Esophagus muscularis mucosa (tissue), 4 donors: ENCODE results near the gene HSPB6. TPM values are rescaled to one million over a fixed set of nuclear protein-coding genes. Genes with fewer than 3 reads are reported as not detected.

Experiments used
- DNase-seq: peaks from one replicate; pipeline ENCODE4 v3.0.0-alpha.2; 2017; ENCODE audit errors: extremely low spot score
- H3K27ac ChIP-seq, 4 donors: fragments of 200-600 bp; sonication (generic); replicated peaks in 1 of 4; 1 replicate in 3 of 4; 2 replicates in 1 of 4; pipeline ENCODE4 v1.5.1; 2016 to 2019; ENCODE audit warnings: mild to moderate bottlenecking in 1 of 4
- H3K27me3 ChIP-seq, 4 donors: fragments of 200-600 bp; sonication (generic); one replicate each; pipeline versions ENCODE4 v1.5.1 to v1.6.0; 2016 to 2019
- H3K36me3 ChIP-seq, 4 donors: fragments of 200-600 bp; sonication (generic); one replicate each; pipeline ENCODE4 v1.5.1; 2016 to 2019
- H3K4me1 ChIP-seq, 4 donors: fragments of 200-600 bp; sonication (generic); one replicate each; pipeline ENCODE4 v1.5.1; 2016 to 2019
- H3K4me3 ChIP-seq, 4 donors: fragments of 200-600 bp; sonication (generic); 1 replicate in 2 of 4; 2 replicates in 2 of 4; pipeline ENCODE4 v1.5.1; 2016 to 2019; ENCODE audit warnings: mild to moderate bottlenecking in 4 of 4, moderate library complexity in 1 of 4
- H3K9me3 ChIP-seq, 4 donors: fragments of 200-600 bp; sonication (generic); 1 replicate in 3 of 4; 2 replicates in 1 of 4; pipeline ENCODE4 v1.5.1; 2016 to 2019
- CTCF ChIP-seq, 3 experiments: fragments of 200-600 bp in 2 of 3; fragments of 450-650 bp in 1 of 3; sonication (generic) in 2 of 3; IDR thresholded peaks; one replicate each; pipeline ENCODE4 v1.5.1; 2017 to 2019; ENCODE audit warnings: antibody characterized with exemption in 3 of 3, mild to moderate bottlenecking in 2 of 3, moderate library complexity in 1 of 3
- EP300 ChIP-seq: sonication (generic); formaldehyde crosslinking; IDR thresholded peaks from one replicate; pipeline ENCODE4 v1.6.1; 2017; ENCODE audit warnings: antibody characterized with exemption
- POLR2A ChIP-seq: fragments of 450-650 bp; IDR thresholded peaks from one replicate; pipeline ENCODE4 v1.6.1; 2017; ENCODE audit warnings: antibody characterized with exemption, moderate library complexity, mild to moderate bottlenecking, low read depth
- POLR2AphosphoS5 ChIP-seq, 2 donors: sonication (generic); formaldehyde crosslinking; IDR thresholded peaks; one replicate each; pipeline ENCODE4 v1.6.1; 2017; ENCODE audit warnings: antibody characterized with exemption in 2 of 2
- WGBS: methylation state at CpG from one replicate; pipeline ENCODE4 v1.1.5; 2018; 5-methylcytosine and 5-hydroxymethylcytosine counted together
- intact Hi-C: fragments of 100-400 bp; cut with DNase I; formaldehyde crosslinking; loops from one replicate; pipeline ENCODE4 v1.15.1; 2023
- total RNA-seq, 4 donors: library from RNA; depleted of rRNA; stranded (reverse); fragments of >200 nt; gene quantifications; one replicate each; pipeline versions ENCODE4 v1.1.0 to v1.2.1, GENCODE V29; 2016

HSPB6 gene
- total RNA-seq, 4 donors from 2014 or later, result 64.4 to 146 (median 105) TPM

DNA sequence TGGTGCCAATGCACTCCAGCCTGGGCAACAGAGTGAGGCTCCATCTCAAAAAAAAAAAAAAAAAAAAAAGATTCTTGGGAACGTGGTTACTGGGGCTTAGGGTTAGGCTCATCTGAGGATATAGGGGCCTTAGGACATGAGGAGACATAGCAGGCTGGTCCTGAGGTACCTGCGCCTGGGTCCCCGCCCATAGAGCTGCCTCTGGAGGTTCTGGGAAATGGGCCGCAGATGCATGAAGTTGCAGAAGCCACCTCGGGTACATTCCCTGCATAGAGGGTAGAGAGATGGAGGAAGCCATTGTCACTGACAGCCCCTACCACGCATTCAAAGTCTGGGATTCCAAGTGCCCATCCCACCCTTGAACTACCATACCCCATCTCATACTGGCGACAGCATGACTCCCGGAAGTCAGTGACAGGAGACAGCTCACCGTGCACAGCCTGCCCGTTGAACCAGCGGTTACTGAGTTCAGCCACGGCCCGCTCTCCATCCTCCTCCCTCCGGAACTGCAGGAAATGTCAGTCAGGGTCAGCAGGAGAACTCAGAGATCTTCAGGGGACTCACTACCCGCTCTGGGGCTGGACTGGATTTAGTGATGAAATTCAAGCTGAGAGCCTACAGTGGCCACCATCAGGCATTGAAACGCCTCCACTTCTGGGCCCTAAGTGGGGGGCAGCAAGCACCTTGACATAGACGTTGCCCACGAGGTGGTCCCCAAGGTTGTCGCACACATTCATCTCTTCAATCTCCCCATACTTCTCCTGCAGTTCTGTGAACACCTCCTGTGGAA, 13.0 kb downstream of the HSPB6 start:
- peaks cover 39 to 83% (median 57%) of the 10 kb centered on the region in 4 donors for H3K4me1 ChIP-seq
- 83% methylated on average over 19 of the region's 19 CpGs for WGBS
- no peaks in the 10 kb centered on the region for H3K27me3 ChIP-seq
- intact Hi-C loops, result no loop called here
- TF ChIP-seq CTCF (IDR thresholded peaks at IDR 0.05) (no peak), EP300 (no peak), POLR2A (no peak), POLR2AphosphoS5 (IDR thresholded peaks at IDR 0.05) (no peak)
- peak overlapping the region; percentile 94 to 100 (median 99) for H3K27ac ChIP-seq
- H3K9me3 ChIP-seq, result no peaks in the 10 kb centered on the region
- no peak for DNase-seq
- peak overlapping the region; percentile 64 to 99 (median 85) for H3K4me3 ChIP-seq
- peaks cover 0 to 29% (median 18%) of the 10 kb centered on the region in 4 donors for H3K36me3 ChIP-seq

DNA sequence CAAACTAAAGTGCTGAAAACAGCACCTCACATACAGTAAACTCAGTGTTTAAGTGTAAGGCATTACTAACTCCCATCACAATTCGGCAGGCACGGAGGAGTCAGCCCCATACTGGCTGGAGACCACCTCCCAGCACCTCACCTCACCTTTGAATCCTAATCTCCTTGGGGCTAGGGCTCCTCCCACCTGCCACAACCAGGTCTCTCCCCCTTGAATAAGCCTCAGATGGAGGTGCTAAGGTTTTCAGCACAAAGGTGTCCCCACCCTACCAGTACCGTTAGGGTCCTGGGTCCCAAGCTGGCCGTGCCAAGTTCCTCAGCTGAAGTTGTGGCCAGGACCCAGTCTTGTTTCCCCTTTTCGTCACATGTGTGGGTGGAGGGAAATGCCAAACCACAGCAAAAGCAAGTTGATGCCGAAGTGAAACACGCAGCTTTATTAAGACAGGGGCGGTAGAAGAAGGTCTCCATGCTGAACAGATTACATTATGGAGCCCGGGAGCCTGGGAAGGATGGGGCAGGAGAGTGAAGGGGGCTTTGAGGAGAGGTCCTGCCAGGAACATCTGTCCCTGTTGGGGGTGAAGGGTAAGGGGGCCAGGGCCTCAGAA, 14.6 kb downstream of the HSPB6 start, which contains the start of gene IGFLR1:
IGFLR1 (minus strand) TSS at position 332 of the 604 bp plus-strand sequence. CDS start 1,272 bp downstream, outside the sequence.
- Histone ChIP-seq H3K36me3 (peaks cover 16 to 45% (median 34%) of the 10 kb centered on the region in 4 donors), H3K27me3 (no peaks in the 10 kb centered on the region), H3K9me3 (no peaks in the 10 kb centered on the region), H3K4me1 (peaks cover 34 to 77% (median 49%) of the 10 kb centered on the region in 4 donors), H3K27ac (peak within 1 kb of the TSS; percentile 80 to 94 (median 88)), H3K4me3 (peak within 1 kb of the TSS; percentile 58 to 67 (median 66))
- DNase-seq, result no peak
- intact Hi-C loops, result no loop called here
- WGBS, result 72% methylated on average over 9 of the region's 9 CpGs
- TF ChIP-seq EP300 (no peak), POLR2A (no peak), POLR2AphosphoS5 (IDR thresholded peaks at IDR 0.05) (no peak), CTCF (IDR thresholded peaks at IDR 0.05) (no peak)

DNA sequence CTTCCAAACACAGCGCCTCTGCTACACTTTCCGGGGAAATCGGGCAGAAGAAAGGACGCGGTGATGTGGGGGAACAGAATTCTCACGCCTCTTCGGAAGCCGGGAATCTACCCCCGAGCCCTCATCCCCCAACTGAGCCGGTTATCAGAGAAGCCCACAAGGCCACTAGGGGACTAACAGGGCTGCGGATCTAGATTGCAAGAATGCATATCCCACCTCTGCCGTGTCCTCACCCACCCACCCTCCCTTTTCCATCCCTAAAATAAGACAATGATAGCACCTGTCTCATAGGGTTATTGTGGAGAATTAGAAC, 15.7 kb downstream of the HSPB6 start:
- H3K36me3 ChIP-seq, result peaks cover 22 to 56% (median 42%) of the 10 kb centered on the region in 4 donors
- DNase-seq, result no peak
- H3K9me3 ChIP-seq, result no peaks in the 10 kb centered on the region
- TF ChIP-seq POLR2A, result no peak
- no peak for TF ChIP-seq POLR2AphosphoS5 (IDR thresholded peaks at IDR 0.05)
- TF ChIP-seq CTCF (IDR thresholded peaks at IDR 0.05), result no peak
- TF ChIP-seq EP300, result no peak
- intact Hi-C loops, result no loop called here
- H3K4me1 ChIP-seq, result peaks cover 28 to 66% (median 42%) of the 10 kb centered on the region in 4 donors
- no peaks in the 10 kb centered on the region for H3K27me3 ChIP-seq
- 17% methylated on average over 2 of the region's 12 CpGs for WGBS
- H3K27ac ChIP-seq, result peak overlapping the region; percentile 80 to 94 (median 88)
- peak overlapping the region; percentile 58 to 67 (median 66) for H3K4me3 ChIP-seq

- peak overlapping the region; percentile 80 to 94 (median 88) for H3K27ac ChIP-seq
- H3K27me3 ChIP-seq, result no peaks in the 10 kb centered on the region
- no peak for TF ChIP-seq POLR2A
- TF ChIP-seq EP300, result peak; percentile 86
- peak in 1 of 3 experiments; percentile 36 for TF ChIP-seq CTCF (IDR thresholded peaks at IDR 0.05)
- TF ChIP-seq POLR2AphosphoS5 (IDR thresholded peaks at IDR 0.05), result peak; percentile 76
- WGBS, result under 1% methylated on average over 17 of the region's 63 CpGs
- intact Hi-C loops, result no loop called here
- peak; percentile 99 for DNase-seq
- H3K4me3 ChIP-seq, result peak overlapping the region; percentile 58 to 67 (median 66)
- H3K9me3 ChIP-seq, result no peaks in the 10 kb centered on the region
- H3K36me3 ChIP-seq, result peaks cover 22 to 61% (median 47%) of the 10 kb centered on the region in 4 donors
- peaks cover 24 to 61% (median 37%) of the 10 kb centered on the region in 4 donors for H3K4me1 ChIP-seq
Measured at GRCh38 chr19:35740423-35741202, 16.2 kb downstream of the HSPB6 start.
